Neutrophil (primary cell): ENCODE measurements around the gene IRF2BP2.

ENCODE experiments used
- H3K27ac ChIP-seq: fragments of 200-600 bp; sonication (generic); 2 replicates; pipeline ENCODE4 v1.5.1; 2016; ENCODE audit warnings: mild to moderate bottlenecking, moderate library complexity
- H3K27me3 ChIP-seq: fragments of 200-600 bp; sonication (generic); 2 replicates; pipeline ENCODE4 v1.6.0; 2016; ENCODE audit warnings: mild to moderate bottlenecking
- H3K36me3 ChIP-seq: fragments of 200-600 bp; sonication (generic); 2 replicates; pipeline ENCODE4 v1.5.1; 2017
- H3K4me1 ChIP-seq, 2 experiments: fragments of 200-600 bp in 1 of 2; sonication (generic) in 1 of 2; 1 replicate in 1 of 2; 2 replicates in 1 of 2; pipeline versions ENCODE4 v1.5.1 to v1.6.1; 2013 to 2016; ENCODE audit warnings: low read depth in 1 of 2, low read length in 1 of 2, mild to moderate bottlenecking in 1 of 2, moderate library complexity in 1 of 2; ENCODE audit not compliant: control insufficient read depth in 1 of 2, insufficient read depth in 1 of 2
- H3K4me3 ChIP-seq, 2 experiments: fragments of 200-600 bp in 1 of 2; sonication (generic) in 1 of 2; 1 replicate in 1 of 2; 2 replicates in 1 of 2; pipeline ENCODE4 v1.5.1; 2013 to 2016; ENCODE audit warnings: low read depth in 1 of 2, low read length in 1 of 2, mild to moderate bottlenecking in 1 of 2, moderate library complexity in 1 of 2
- H3K9me3 ChIP-seq: fragments of 200-600 bp; sonication (generic); 2 replicates; pipeline ENCODE4 v1.5.1; 2016
- CTCF ChIP-seq: fragments of 200-600 bp; sonication (generic); IDR thresholded peaks from 2 replicates; pipeline ENCODE4 v1.5.1; 2016; ENCODE audit warnings: antibody characterized with exemption

The IRF2BP2 gene

GRCh38 chr1:234616644-234617043 lies 6.7 kb upstream of the IRF2BP2 start:
- Histone ChIP-seq H3K4me3 (no peak overlapping the region), H3K9me3 (no peaks in the 10 kb centered on the region), H3K27ac (no peak overlapping the region), H3K36me3 (no peaks in the 10 kb centered on the region), H3K27me3 (no peaks in the 10 kb centered on the region), H3K4me1 (peaks cover 41 to 46% of the 10 kb centered on the region in 2 experiments)
- no peak for TF ChIP-seq CTCF

GRCh38 chr1:234614081-234614489 lies 4.1 kb upstream of the IRF2BP2 start:
- no peak for TF ChIP-seq CTCF
- peaks cover 44 to 47% of the 10 kb centered on the region in 2 experiments for H3K4me1 ChIP-seq
- H3K36me3 ChIP-seq: no peaks in the 10 kb centered on the region
- peak overlapping the region; percentile 96 for H3K27ac ChIP-seq
- peak overlapping the region in 1 of 2 experiments; percentile 85 for H3K4me3 ChIP-seq
- H3K9me3 ChIP-seq: no peaks in the 10 kb centered on the region
- H3K27me3 ChIP-seq: no peaks in the 10 kb centered on the region

- Histone ChIP-seq H3K4me1 (peaks cover 44 to 45% of the 10 kb centered on the region in 2 experiments), H3K36me3 (no peaks in the 10 kb centered on the region), H3K9me3 (no peaks in the 10 kb centered on the region), H3K4me3 (peak overlapping the region; percentile 85 to 98), H3K27ac (peak overlapping the region; percentile 96), H3K27me3 (no peaks in the 10 kb centered on the region)
- TF ChIP-seq CTCF: no peak
Measured at GRCh38 chr1:234613128-234613875, 3.3 kb upstream of the IRF2BP2 start.

- TF ChIP-seq CTCF: peak; percentile 19
- Histone ChIP-seq H3K4me1 (peaks cover 49 to 53% of the 10 kb centered on the region in 2 experiments), H3K4me3 (peak overlapping the region; percentile 85 to 98), H3K27me3 (no peaks in the 10 kb centered on the region), H3K27ac (peak overlapping the region; percentile 96), H3K36me3 (peaks cover under 1% of the 10 kb centered on the region), H3K9me3 (no peaks in the 10 kb centered on the region)
Measured at GRCh38 chr1:234612352-234613127, 2.6 kb upstream of the IRF2BP2 start.

- Histone ChIP-seq H3K27me3 (no peaks in the 10 kb centered on the region), H3K27ac (peak overlapping the region; percentile 96), H3K4me1 (peaks cover 55 to 59% of the 10 kb centered on the region in 2 experiments), H3K9me3 (no peaks in the 10 kb centered on the region), H3K4me3 (peak overlapping the region; percentile 85 to 98), H3K36me3 (peaks cover 6% of the 10 kb centered on the region)
- no peak for TF ChIP-seq CTCF
Measured at GRCh38 chr1:234611847-234612351, 1.9 kb upstream of the IRF2BP2 start.
